NCI-H1105 treated with DMSO at 0.1 percent for 48 hours (cell line): Measurements from ENCODE around the gene TWSG1.
"Not testable (repeated sequence)": the region's sequence is repeated elsewhere in the genome, so short reads cannot be mapped to it uniquely, and the experiment has no call there.

ENCODE experiments used
- DNase-seq: peaks from one replicate; lab custom pipeline; 2025; lab: John Stamatoyannopoulos, UW

TWSG1 gene

DNA sequence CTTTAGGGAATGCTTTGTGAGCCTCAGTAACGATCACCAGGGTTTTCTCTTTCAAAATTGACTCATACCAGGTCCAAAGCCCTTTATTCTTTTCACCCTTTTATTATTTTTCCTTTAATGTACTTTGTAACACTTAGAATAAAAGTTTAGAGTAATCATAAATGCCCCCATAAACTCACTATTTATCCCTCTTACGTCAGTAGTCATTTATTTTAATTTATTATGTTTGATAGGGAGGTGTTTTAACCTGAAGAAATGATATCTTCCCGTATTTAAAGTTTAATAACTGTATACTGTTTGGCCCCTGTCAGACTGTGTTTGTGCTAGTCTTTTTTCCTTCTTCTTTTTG lies 1.1 kb downstream of the TWSG1 start:
- DNase-seq = no peak

DNA sequence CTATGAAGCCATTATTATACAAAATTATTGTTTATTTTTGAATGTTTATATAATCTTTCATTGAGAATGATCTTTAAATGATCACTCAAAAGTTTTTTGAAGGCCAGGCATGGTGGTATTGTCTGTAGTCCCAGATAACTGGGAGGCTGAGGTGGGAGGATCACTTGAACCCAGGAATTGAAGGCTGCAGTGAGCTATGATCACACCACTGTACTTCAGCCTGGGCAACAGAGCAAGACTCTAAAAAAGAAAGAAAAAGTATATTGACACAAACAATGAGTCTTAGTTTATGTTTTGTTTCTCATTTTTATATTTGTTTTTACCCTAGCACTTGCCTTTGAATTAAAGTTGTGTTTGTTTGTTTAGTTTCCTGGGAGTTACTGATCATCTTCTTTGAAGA lies 2.3 kb downstream of the TWSG1 start:
- DNase-seq = no peak

DNA sequence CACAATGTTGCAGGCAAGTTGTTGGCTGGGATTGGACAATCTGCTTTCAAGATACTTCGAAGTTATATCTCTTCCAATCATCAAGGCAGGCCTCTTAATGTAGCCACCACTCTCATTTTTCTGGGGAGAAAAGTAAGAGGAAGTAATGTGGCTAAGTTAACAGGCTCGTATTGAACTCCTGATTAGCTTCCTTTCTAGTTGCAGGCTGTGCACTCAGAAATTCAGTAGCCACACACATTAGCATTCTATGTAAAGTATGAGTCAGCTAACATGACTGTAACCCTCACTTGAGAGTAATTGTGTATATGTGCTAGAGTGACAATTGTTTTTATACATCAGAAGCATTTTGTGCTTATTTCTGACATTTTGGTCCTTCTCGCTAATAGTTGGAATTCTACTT lies 3.3 kb downstream of the TWSG1 start:
- DNase-seq = no peak

DNA sequence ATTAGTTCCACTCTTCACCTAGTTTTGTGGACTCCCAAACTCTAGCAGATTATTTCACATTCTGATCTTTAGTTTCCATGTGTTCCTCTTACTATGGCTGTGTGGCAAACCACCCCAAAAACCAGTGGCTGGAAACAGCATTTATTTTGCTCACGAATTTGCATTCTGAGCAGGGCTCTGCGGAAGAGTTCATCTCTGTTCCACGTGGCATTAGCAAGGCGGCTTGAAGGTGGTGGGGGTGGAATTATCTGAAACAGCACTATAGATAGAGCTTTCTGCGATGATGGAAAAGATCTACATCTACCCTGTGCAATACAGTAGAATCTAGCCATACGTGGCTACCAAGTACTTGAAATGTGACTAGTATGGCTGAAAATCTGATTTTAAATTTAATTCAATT lies 5.9 kb downstream of the TWSG1 start:
- no peak for DNase-seq

DNA sequence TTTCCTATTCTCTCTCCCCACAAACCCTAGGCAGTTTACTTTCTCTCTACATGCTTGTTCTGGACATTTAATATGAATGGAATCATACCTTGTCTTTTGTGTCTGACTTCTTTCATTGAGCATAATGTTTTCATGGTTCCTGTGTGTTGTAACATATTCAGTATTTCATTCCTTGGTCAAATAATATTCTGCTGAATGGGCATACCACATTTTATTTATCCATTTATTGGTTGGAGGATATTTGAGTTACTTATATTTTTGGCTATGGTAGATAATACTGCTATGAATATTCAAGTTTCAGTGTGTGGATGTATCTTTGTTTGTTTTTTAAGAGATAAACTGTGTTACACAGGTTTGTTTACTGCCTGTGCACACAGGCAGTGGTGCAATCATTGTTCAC lies 9.0 kb downstream of the TWSG1 start:
- DNase-seq = no peak

DNA sequence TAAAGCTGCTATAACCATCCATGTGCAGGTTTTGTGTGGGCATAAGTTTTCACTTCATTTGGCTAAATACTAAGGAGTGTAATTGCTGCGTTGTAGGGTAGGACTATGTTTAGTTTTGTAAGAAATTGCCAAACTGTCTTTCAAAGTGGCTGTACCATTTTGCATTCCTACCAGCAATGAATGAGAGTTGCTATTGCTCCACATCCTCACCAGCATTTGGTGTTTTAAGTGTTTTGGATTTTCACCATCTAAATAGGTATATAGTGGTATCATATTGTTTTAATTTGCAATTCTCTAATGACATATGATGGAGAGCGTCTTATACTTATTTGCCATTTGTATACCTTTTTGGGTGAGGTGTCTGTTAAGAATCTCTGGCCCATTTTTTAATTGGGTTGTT lies 12.2 kb downstream of the TWSG1 start:
- DNase-seq = no peak

DNA sequence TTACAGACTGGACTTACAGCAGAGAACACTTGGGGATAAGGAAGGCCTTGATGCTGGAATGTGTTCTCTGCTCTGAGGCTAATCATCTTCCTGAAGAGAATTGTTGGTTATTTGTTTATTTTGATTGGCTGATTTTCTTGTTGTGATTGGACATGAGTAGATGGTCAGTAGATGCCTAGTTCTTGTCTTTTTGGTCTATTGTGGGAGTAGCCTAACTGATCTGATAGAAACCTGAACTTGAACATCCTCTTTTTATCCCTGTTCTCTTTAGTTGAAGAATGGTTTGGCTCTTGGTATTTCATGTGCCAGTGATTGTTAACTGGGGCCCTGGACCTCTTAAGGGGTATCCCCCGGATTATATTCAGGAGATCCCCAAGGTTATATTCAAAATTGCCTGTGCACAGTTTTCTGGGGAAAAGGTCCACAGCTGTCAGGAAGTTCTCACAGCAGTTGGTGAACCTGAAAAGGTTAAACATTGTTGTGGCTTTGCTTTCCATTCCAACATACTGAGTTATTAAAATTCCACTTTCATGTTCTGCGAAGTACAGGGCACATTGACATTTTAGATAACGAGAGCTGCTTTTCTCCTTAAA lies 13.6 kb downstream of the TWSG1 start:
- no peak for DNase-seq

DNA sequence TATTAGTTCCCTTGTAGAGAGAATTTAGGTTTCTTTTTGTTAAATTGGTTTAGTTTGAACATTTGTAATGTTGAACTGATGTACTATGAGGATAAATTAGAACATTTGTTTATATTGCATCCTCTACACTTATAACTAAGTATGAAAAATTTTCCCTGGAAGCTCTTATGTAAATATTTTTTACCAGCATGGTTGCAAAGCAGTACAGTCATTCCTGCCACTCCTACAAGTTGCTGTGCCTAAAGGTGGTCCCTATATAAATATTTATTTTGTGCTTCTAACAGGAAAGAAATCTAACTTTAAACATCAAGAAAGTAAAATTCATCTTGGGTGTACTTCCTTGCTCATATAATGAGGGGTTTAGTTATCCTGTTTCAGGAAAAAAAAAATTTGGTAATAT lies 14.2 kb downstream of the TWSG1 start:
- no peak for DNase-seq

DNA sequence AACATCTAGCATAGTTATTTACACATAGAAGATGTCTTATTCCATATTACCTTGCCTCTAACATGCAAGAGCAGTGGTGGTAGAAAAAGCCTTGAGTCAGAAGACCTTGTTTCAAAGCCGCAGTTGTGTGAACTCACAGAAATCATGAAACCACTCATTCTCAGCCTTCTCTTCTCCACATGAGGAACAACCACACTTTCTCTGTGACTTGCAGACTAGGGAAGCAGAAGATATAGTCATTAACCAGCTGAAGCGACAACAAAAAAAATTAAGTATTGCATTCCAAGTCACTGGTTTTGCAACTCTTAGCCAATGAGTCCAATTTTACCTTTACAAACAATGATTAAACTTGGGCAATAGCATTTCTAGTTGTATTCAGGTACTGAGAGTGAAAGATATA lies 19.0 kb downstream of the TWSG1 start:
- no peak for DNase-seq

DNA sequence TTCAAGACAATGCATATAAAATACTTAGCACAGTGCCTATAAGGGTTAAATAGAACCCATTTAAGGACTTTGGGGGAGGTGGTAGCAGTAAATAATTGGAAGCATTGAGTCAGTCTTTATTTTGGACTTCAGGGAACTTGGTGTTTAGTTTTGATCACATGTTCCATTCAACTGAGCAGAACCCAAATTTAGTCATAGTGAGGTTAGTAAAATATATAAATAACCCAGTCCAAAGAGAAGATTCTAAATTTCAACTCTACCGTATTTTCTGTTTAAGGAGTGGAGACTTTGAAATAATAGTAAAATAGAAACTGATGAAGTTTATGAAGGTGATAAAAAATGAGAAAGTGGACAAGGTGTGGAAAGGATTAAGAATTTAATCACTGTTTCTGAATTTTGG lies 19.7 kb downstream of the TWSG1 start:
- no peak for DNase-seq

DNA sequence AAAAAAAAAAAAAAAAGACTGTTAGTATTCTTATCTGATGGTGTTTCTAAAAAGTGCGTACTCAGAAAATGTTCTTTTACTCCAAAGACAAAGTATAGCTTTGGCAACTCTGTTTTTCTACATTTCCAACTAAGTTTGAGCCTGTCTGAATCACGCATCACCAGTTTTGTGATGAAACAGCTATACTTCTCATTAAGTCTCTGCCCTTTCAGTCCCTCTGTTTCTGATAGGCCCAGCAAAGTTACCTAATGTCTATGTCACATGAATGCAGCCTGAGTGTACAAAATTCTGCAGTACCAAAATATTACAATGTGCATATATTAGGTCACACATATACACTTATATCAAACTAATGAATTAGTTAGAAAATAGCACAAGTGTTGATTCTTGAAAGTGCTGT lies 22.4 kb downstream of the TWSG1 start:
- DNase-seq = no peak

DNA sequence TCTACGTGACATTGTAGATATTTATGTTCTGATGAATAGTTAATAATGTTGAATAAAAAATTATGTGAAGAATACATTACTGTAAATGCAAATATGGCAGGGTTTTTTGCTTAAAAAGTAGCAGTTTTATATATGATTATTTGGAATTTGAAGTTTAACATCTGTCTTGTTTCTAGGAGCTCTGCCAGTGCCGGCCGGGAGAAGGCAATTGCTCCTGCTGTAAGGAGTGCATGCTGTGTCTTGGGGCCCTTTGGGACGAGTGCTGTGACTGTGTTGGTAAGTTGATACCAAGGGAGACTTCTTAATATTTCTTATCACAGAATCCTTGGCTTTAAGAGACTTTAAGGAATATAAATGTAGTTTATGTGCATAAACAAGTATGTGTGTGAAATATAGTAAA lies 25.2 kb downstream of the TWSG1 start:
- DNase-seq = no peak

DNA sequence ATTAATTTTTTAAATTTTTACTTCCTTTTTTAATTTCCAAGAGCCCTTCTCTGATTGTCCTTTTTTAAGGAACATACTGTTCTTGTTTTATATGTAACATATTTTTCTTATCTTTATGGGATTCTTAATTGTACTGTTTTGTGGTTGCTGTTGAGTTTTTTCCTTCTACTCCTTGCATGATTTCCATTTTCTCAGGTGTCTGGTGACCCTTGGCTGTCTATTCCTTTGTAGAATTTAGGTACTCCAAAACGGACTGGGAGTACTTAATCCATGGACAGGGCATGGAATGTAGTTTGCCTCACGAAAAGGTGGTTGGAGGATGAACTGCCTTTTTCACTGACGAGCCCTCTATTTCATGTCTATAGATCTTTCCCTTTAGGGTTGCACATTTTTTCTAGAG lies 26.6 kb downstream of the TWSG1 start:
- DNase-seq = no peak

DNA sequence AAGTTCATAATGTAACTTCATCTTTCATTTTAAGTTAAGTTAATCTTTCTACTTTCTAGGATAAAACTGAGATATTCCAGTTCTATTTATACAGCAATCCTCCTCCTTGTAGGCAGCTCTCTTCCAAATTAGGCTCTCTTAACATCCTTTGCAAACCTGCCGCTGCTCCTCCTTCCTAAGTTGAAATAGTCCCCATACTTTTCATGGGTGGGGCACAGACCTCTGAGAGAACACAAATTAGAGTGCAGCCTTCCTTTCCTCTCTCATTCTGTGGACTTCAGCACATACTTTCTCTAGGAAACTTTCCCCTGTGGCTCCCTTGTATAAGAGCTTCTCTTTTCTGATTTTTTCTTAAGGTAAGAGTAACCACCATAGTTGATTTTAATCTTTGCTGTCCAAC lies 28.3 kb downstream of the TWSG1 start:
- DNase-seq = no peak

DNA sequence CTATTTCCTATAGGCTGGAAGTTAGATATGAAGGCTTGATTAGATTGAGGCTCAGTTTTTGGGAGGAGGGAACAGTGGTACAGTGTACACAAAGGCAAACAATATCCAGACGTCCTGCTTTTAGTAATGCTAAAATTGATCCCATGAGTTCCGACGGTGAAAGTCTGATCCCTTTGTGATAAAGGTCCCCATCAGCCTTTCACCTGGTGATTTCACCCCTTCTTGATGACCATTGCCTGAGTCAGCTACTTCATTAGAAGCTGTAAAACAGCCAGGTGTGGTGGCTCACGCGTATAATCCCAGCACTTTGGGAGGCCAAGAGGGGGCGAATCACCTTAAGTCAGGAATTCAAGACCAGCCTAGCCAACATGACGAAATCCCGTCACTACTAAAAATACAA lies 29.7 kb downstream of the TWSG1 start:
- DNase-seq = no peak

DNA sequence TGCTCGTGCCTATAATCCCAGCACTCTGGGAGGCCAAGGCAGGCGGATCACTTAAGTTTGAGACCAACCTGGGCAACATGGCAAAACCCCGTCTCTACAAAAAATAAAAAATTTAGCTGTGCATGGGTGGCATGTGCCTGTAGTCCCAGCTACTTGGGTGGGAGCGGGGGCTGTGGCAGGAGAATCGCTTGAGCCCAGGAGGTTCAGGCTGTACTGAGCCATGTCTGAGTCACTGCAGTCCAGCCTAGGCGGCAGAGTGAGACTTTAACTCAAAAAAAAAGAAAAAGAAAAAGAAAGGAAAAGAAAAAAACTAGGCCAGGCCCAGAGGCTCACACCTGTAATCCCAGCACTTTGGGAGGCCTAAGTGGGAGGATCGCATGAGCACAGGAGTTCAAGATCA lies 30.8 kb downstream of the TWSG1 start:
- DNase-seq = no peak

DNA sequence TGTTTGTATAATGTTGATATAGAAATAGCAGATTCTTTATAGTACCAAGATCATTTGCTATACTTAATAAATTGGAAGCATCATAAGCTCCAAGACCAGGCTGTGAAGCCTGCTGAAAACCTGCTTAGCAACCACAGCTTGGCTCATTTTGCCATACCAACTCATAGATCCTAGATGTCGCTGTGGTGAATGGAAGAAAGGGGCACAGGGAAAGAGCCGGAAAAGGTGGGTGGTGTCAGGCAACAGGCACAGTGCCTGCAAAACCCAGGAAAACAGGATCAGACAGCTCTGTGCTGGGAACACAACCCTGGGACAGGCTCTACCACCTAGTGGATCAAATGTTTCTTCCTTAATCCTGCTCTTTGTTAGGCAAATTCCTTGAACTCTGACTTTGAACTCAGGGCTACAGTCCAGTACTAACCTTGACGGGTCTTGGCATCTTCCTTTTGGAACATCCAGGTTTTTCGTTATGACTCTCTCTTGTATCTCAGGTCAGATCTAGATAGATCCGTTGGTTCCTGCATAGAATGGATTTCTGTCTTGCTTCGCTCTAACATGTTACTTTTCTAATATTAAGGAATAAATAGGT lies 31.6 kb downstream of the TWSG1 start:
- no peak for DNase-seq

DNA sequence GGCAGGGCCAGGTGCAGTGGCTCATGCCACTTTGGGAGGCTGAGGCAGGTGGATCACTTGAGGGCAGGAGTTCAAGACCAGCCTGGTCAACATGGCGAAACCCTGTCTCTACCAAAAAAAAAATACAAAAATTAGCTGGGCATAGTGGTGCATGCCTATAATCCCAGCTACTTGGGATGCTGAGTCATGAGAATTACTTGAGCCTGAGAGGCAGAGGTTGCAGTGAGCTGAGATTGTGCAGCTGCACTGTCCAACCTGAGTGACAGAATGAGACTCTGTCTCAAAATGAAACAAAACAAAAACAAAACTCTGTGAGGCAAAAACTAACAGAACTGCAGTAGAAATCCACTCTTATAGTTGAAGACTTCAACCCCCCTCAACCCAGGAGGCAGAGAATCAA lies 38.7 kb downstream of the TWSG1 start:
- not testable (repeated sequence) for DNase-seq

DNA sequence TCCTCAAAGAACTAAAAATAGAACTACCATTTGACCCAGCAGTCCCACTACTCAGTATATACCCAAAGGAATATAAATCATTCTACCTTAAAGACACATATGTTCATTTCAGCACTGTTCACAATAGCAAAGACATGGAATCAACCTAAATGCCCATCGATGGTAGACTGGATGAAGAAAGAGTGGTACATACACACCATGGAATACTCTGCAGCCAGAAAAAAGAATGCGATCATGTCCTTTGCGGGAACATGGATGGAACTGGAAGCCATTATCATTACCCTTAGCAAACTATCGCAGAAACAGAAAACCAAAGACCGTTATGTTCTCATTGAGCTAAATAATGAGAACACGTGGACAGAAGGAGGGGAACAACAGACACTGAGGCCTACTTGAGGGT lies 44.5 kb downstream of the TWSG1 start:
- no peak for DNase-seq

DNA sequence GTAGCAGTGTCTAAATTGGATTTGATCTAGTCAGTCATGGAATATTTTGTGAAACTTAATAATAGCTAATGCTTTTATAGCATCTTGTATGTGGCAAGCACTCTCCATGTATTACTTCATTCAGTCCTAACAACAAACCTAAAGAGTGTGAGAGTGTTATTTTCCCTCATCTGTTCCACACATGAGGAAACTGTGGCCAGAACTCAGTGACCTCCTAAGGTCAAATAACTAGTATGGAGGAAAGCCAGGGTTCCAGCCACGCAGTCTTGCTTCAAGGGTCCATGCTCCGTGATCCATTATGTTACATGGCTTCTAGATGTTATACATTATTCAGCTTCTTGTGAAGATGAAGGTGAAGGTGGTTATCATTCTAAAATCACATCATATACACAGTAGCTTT lies 45.5 kb downstream of the TWSG1 start:
- no peak for DNase-seq

DNA sequence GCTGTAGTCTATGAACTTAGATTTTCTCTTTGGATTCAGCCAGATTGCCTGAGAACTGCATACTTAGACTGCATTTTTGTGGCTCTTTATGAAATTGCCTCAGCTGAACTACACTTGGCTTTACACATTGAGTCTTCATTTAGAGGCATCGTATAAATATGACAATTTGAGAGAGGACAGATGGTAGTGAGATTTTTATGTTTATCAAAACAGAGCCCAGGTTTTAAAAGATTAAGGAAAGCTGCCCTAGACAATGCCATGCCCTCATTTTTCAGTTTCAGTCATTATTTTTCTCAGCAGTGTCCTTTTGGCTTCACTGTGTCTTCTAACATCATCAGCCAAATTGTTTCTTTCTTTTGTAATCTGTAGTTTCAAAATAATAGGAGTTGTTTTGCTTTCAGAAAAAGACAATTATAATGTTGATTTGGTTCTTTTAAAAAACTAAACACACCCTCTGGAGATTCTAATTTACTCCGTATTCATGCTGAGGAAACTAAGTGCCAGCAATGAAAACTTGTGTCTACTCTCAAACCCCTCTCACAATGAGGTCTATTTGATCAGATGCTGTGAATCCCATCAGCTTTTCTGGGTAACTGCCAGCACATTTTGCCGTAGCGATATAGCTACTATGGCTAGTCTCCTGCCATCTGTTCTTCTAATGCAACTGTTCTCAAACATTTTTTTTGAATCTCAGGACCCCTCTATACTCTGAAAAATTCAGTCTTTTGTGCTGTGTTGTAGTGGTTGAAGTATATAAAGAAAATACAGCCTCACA lies 46.2 kb downstream of the TWSG1 start:
- DNase-seq = peak; percentile 70

DNA sequence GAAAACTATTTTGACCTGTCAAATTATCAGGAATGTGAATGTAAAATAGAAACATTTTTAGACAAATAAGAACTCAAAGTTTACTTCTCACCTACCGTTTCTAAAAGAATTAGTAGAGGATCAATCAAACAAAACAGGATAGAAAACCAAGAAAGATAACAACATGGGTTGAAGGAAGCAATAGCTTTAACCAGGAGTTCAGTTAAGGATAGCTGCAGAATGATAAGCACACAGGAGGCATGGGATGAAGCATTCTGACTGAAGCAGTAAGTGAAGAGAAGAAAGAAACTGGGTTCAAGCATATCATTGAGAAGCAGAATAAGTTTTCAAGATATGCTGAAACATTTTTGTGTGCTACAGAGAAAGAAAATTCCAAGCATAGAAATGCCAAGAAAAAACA lies 52.3 kb downstream of the TWSG1 start:
- no peak for DNase-seq

DNA sequence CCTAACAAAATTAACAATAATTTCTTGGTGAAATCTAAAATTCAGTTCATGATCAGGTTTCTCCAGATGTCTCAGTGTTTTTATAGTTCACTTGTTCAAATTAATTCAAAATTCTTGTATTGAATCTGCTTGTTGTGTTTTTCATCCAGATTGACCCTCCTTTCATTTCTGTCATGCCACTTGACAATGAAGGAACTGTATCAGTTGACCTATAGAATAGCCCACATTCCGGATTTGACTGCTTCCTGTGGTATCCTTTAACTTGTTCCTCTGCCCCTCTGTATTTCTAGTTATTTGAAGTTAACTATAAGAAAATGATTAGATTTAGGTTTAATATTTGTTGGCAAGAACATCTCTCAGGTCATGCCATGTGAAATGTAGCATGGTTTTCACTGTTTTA lies 53.3 kb downstream of the TWSG1 start:
- no peak for DNase-seq

DNA sequence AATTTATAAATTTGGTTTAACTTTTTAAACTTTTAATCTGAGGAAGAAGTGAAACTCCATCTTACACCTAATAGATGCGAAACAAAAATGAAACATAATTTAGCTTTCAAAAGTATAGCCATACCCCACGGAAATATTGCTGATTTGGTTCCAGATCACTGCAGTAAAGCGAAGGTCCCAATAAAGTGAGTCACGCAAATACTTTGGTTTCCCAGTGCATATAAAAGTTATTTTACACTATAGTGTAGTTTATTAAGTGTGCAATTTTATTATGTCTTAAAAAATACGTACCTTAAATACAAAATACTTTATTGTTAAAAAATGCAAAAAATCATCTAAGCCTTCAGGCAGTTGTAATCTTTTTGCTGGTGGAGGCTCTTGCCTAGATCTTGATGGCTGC lies 55.1 kb downstream of the TWSG1 start:
- DNase-seq = no peak
